GM19467 (cell line): ENCODE results near the gene SOBP.
"Not testable (repeated sequence)": the region's sequence is repeated elsewhere in the genome, so short reads cannot be mapped to it uniquely, and the experiment has no call there.

ENCODE experiments used
- ATAC-seq: cut with Tn5 transposase; IDR thresholded peaks from one replicate; pipeline ENCODE4 v1.9.1; 2021; ENCODE audit warnings: mild to moderate bottlenecking, moderate library complexity; ENCODE audit not compliant: unreplicated experiment

SOBP gene

DNA sequence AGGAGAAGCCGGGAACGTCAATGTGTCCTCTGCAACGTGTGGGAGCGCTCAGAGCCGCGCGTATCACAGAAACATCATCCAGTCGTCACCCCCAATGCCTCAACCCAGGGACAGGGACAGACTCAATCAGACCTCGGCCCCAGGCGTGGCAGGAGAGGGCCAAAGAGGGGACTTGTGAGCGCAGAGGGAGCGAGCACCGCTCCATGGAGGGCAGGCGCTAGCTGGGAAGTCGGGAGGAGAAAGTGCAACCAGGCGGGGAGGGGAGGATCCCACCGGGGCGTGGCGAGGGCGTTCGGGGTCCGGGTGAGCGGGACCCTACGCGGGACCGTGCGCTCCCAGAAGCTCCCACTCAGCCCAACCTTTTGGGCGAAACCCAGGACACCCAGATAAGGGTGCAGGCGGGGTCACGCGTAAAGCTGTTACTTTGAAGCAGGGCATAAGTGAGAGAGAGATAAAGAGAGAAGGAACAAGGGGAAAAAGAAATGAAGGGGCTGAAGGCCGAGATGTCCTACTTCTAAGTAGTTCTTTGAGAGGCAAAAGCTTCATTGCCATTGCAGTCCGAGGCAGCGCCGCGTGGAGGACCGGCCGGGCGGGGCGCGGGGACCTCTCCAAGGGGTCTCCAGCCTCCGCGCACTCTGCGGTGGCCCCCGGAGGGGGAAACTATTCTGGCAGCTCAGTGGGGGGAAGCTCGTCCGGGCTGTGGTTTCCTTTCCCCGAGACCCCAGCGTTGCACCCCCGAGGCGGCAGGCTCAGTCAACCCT, 862 bp upstream of the SOBP start:
- no peak for ATAC-seq

DNA sequence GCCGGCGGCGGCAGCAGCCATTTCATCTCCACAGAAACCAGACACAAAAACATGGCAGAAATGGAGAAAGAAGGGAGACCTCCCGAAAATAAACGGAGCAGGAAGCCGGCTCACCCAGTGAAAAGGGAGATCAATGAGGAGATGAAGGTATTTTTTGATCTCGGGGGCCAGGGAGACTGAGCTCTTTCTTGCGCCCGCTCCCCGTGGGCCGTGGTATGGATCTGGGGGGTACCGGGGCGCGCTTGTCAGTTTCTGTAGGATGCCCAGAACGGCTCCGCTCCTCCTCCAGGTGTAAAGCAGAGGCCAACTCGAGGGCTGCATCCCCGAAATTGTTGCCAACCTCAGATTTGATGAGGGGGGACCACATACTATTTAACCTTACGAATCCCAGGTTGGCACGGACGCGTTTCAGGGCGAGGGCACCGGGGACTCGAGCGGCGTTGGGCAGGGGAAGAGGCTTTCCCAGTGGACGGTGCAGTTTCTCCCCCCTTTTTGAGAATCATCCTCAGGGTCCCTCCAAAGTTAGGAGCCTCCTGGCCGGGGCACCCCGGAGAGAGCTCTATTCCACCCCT, 735 bp downstream of the SOBP start:
- ATAC-seq: no peak

DNA sequence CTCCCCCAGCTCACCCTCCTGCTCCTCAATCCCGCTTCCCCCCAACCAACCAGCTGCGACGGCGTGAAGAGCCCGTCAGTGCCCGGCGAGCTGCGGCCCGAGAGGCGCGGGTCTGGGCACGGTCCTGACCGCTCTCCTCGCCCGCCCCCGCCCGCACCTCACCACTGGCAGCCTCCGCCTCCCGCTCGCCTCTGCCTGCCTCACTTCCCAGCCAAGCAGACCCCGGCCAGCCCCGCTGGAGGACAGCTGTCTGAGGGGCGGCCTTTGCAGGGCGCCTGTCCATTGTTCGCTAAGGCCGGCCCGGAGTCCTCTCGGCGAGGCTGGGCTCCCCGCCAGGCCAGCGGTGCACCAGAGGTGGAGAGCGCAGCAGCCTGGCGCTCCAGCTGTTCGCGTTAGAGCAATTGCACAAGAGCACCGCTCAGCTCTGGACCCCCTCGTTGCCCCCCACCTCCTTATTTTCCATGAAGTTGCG, 1.3 kb downstream of the SOBP start:
- ATAC-seq: no peak

DNA sequence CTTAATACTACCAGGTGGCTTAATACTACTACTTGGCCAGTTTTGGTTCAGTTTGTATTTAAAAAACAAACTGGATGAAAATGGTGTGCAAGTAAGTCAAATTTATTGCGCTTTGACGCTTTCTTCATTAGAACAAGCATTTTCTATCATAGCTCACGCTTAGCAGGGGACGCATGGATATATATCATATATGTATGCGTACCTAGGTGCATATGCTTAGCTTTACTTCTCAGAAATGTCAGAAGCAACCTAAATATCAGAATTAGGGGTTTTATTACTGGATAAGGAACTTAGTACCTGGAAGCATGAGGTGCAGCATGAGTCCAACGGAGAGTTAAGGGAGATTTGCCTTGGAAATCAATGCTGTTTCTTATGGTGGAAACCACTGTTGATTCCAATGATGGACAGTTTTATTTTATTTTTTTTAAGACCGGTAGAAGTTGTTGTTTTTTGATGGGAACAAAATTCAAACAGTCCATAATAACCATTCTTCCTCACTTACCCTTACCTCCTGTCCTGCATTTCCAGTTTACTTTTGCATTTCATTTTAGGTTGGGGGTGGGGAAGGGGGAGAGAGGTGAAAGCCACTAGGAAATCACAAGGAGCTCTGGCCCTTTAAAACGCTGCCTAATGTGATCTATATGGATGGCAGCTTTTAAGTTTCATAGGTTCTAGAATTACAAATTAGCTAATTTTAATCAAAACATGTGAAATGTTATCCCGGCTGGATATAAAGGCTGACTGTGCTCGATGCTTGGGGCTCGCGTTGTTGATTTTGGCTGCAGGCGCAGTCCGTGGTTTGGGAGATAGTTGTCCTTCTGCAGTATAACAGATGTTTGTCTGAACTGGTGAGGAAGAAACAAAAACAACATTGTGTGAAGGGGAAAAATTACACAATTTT, 2.1 kb downstream of the SOBP start:
- ATAC-seq: no peak

DNA sequence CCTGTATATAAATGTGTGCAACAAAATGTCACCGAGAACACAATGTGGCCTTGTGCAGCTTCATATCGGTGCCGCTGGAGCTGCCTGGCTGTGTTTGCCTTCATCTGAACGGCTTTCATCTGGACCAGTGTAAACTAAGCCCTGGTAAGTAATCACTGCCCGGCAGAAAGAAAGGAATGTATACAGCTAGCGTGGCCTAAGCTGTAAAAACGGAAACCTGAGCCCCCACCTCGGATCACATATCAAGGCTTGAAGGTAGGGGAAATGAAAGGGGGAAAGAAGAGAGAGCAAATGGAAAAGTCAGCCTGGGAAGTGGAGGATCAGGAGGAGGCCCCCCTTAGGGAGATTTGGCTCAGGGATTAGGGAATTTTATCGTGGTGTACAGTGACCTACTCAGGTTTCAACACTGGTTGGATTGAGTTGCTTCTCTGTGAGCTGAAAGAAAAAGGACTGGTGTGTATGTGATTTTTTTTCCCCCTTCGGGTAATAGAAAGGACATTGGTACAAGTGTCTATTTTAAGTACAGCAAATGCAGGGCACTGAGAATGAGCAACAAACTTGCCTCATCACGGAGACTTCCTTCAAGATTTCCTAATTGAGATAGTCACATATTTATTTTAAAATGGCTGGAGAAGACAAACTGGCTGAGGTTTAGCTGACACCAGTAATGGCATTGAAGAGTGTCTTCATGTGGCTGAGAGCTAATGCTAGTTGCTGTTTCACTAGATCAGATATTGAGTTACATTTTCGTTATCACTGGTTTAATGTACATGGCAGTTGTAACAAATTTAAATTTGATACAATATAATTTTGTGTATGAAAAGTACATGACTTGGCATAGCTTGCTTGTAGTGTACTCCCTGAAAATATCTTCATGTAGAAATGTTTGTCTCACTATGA, 3.5 kb downstream of the SOBP start:
- ATAC-seq: no peak

GRCh38 chr6:107495196-107495643, 5.3 kb downstream of the SOBP start:
- no peak for ATAC-seq

DNA sequence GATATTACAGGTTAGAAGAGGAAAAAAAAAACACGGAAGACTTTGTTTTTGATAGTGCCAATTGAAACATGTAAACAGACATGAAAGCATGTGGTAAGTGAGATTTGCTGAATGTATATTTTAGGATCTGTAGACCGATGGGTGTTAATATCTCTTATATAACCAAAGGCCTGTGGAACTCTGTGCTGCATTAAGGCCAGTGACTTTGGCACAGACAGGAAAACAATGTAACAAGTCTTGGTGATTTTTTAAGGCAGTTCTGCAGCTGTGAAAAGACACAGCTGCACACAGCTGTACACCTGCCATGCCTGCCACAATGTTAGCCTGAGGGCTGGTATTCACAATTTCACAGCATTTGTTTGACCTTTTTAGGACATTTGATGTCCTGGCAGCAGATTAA, 6.1 kb downstream of the SOBP start:
- ATAC-seq: no peak

- ATAC-seq: no peak
These were observed 7.2 kb downstream of the SOBP start for GRCh38 chr6:107496892-107497684.

DNA sequence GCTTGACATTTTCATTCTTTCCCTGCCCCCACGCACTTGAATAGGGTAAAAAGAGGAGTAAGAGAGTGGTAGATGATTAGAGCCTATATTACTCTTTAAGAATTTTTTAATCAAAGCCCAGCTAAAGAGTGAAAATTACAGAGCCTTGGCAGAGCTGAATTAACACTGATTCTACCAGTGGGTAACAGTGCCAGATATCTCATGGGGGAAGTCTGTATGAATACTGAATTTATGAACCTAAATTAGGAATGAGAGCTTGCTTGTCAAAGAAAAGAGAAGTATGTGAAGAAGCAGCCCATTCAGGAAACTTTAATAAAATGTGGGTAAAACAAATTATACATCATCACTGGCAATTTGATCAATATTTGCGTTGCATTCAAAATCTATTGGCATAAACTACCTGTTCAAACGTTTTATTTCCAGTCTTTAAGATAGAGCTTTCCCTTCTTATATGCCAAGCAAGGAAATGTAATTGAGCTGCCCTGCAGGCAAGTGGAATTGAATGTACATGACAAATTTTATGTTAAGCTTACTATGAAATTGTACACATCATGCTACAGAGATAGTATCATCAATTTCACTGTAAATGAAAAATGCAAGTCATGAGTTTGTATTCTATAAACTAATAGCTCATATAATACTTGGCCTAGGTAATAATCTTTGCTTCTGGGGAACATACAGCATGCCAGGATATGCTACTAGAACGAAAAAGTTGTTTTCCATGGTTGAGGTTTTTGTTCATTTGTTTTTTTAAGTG, 14.5 kb downstream of the SOBP start:
- ATAC-seq: no peak

DNA sequence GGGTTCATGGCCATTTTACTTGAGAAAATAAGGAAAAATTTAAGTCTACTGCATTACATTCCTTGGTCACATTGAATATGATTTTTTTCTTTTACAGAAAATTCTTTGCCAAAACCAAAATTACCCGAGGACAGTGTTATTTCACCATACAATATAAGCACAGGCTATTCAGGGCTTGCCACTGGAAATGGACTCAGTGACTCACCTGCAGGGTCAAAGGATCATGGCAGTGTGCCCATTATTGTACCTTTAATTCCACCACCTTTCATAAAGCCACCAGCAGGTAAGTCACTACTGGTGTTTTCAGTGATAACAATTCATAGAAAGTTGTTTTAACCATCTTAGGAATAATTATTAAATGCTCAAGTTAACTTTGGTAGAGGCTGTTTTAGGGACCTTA, 16.2 kb downstream of the SOBP start:
- ATAC-seq: no peak

GRCh38 chr6:107509506-107509905, 19.6 kb downstream of the SOBP start:
- no peak for ATAC-seq

DNA sequence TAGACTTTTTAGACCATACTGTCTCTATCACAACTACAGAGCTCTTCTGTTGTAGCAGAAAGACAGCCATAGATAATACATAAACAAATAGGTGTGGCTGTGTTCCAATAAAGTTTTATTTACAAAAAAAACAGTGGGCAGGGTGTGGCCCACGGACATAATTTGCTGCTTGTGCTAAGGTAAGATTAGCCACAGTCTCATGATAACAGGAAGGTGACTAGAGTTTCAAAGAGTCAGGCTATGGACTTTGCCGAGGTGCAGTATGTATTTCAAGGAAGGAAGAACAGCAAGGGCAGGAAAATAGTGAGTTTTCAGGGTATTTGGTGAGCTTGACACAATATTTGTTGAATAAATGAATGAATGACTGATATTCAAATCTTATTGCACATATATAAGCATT, 20.2 kb downstream of the SOBP start:
- no peak for ATAC-seq

DNA sequence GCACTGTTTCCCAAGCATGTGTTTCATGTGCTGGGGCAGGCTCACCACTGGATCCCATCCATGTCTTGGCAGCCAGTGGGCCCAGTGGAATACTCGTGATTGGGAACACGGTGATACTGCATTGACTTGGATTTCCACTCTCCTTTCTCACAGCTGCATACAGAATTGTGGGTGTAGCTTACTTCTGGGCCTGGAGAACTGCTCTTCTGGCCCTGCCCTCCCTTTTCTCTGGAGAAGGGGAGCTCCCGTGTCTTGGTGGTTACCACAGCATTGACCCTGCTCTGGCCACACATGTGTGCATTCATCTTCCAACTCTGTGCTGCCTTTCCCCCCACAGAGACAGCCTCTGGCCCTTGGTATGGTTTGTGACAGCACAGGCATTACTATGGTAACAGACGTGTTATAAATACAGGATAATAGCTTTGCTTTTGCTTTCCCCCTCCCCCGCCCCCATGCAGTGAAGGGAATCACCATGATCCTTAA, 21.6 kb downstream of the SOBP start:
- ATAC-seq: no peak

GRCh38 chr6:107513214-107513613, 23.3 kb downstream of the SOBP start:
- no peak for ATAC-seq

GRCh38 chr6:107515955-107516354, 26.0 kb downstream of the SOBP start:
- no peak for ATAC-seq

DNA sequence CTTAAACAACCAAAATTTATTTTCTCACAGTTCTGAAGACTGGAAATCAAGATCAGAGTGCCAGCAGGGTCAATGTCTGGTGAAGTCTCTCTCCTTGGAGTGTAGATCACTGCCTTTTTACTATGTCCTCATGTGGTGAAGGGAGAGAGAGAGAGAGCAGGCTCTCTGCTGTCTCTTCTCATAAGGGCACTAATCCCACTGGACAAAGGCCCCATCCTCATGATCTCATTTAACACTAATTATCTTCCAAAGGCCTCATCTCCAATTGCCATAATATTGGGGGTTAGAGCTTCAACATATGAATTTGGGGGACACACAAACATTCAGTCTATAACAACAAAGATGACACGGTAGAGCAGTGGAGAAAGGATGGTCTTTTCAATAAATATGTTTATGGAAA, 27.4 kb downstream of the SOBP start:
- ATAC-seq: no peak

DNA sequence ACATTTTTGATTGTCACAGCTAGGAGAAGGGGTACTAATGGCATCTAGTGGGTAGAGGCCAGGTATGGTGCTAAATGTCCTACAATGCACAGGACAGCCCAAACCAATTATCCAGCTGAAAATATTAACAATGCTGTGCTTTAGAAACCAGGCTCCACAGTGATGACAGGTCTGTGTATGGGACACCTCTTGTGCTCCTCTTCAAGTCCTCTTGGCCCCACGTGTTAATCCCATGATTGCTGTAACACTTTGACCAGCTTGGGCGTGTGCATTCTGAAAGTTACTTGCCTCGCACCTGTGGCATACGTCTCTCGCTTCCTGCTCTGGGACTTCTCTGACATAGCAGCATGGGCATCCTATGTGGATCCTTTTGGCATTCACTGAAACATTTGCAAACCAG, 29.3 kb downstream of the SOBP start:
- ATAC-seq: not testable (repeated sequence)

DNA sequence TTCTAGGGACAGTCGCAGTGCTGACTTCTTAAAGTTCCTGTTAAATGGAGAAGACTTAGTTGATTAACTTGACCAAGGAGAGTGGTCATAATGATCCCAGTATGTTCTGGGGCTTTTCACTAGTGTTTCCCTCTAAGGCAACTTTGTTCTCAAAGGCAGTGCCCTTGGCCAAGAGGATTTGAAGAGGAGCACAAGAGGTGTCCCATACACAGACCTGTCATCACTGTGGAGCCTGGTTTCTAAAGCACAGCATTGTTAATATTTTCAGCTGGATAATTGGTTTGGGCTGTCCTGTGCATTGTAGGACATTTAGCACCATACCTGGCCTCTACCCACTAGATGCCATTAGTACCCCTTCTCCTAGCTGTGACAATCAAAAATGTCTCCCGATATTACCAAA, 30.8 kb downstream of the SOBP start:
- ATAC-seq: not testable (repeated sequence)
